Fibroblast of lung (primary cell): ENCODE data around the gene NONO.

Experiments used
- EZH2 ChIP-seq: IDR thresholded peaks from 2 replicates; pipeline ENCODE4 v1.5.1; 2012; ENCODE audit warnings: low read length, control low read depth, mild to moderate bottlenecking; ENCODE audit errors: missing control alignments
- TF ChIP-seq, protein P1 (sequence below), 2 donors: IDR thresholded peaks in 1 of 2; conservative IDR thresholded peaks in 1 of 2; 1 replicate in 1 of 2; 2 replicates in 1 of 2; pipeline ENCODE4 v1.5.1; 2011 to 2012; ENCODE audit warnings: low read length in 2 of 2, control low read depth in 1 of 2, inconsistent platforms in 1 of 2, low read depth in 1 of 2, mild to moderate bottlenecking in 1 of 2

DNA sequence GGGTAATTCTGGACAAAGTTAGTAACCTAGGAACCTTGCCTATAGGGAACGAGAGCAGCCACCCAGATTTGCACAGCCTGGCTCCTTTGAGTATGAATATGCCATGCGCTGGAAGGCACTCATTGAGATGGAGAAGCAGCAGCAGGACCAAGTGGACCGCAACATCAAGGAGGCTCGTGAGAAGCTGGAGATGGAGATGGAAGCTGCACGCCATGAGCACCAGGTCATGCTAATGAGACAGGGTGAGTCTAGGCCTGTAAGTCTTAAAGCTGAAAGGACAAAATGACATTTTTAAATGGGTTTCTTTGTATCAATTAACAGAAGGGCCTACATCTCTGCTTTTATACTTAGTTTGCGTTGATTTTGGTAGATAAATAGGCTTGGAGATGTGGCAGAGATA lies 13.4 kb downstream of the NONO start:
- TF ChIP-seq, protein P1, sequence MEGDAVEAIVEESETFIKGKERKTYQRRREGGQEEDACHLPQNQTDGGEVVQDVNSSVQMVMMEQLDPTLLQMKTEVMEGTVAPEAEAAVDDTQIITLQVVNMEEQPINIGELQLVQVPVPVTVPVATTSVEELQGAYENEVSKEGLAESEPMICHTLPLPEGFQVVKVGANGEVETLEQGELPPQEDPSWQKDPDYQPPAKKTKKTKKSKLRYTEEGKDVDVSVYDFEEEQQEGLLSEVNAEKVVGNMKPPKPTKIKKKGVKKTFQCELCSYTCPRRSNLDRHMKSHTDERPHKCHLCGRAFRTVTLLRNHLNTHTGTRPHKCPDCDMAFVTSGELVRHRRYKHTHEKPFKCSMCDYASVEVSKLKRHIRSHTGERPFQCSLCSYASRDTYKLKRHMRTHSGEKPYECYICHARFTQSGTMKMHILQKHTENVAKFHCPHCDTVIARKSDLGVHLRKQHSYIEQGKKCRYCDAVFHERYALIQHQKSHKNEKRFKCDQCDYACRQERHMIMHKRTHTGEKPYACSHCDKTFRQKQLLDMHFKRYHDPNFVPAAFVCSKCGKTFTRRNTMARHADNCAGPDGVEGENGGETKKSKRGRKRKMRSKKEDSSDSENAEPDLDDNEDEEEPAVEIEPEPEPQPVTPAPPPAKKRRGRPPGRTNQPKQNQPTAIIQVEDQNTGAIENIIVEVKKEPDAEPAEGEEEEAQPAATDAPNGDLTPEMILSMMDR (conservative IDR thresholded peaks at IDR 0.05 in 1 of 2, IDR thresholded peaks at IDR 0.05 in 1 of 2; ENCODE audit: low read depth in 1 of 2, low read length in 2 of 2) = no peak
- no peak for TF ChIP-seq EZH2
